Psoas muscle (tissue), 8 donors: Measurements from ENCODE around the gene ATXN2L. TPM values are rescaled to one million over a fixed set of nuclear protein-coding genes. Genes with fewer than 3 reads are reported as not detected.
"Not testable (repeated sequence)": the region's sequence is repeated elsewhere in the genome, so short reads cannot be mapped to it uniquely, and the experiment has no call there.

ENCODE experiments used
- ATAC-seq, 4 donors: fragments of 200-7000 bp; cut with Tn5 transposase; one replicate each; pipeline ENCODE4 v1.9.1; 2020; ENCODE audit warnings: moderate library complexity in 3 of 4, mild to moderate bottlenecking in 2 of 4
- DNase-seq, 2 donors: peaks; one replicate each; pipeline ENCODE4 v3.0.0-alpha.2; 2020
- H3K27ac ChIP-seq: fragments of 200-600 bp; one replicate; pipeline ENCODE4 v1.8.0; 2022
- H3K27me3 ChIP-seq, 3 donors: fragments of 200-600 bp in 1 of 3; one replicate each; pipeline versions ENCODE4 v1.6.1 to v1.8.0; 2013 to 2022; ENCODE audit warnings: low read length in 2 of 3, mild to moderate bottlenecking in 2 of 3, moderate library complexity in 1 of 3; ENCODE audit not compliant: insufficient read depth in 3 of 3
- H3K36me3 ChIP-seq, 2 donors: fragments of 200-600 bp in 1 of 2; one replicate each; pipeline versions ENCODE4 v1.6.1 to v1.8.0; 2013 to 2022; ENCODE audit warnings: low read depth in 1 of 2, mild to moderate bottlenecking in 1 of 2, moderate library complexity in 1 of 2; ENCODE audit not compliant: insufficient read depth in 1 of 2
- H3K4me1 ChIP-seq: fragments of 200-600 bp; one replicate; pipeline ENCODE4 v1.8.0; 2022
- H3K4me3 ChIP-seq: fragments of 200-600 bp; one replicate; pipeline ENCODE4 v1.8.0; 2022; ENCODE audit warnings: mild to moderate bottlenecking
- H3K9me3 ChIP-seq: fragments of 200-600 bp; one replicate; pipeline ENCODE4 v1.8.0; 2022
- CTCF ChIP-seq: fragments of 200-600 bp; IDR thresholded peaks from one replicate; pipeline ENCODE4 v1.8.0; 2022; ENCODE audit warnings: antibody characterized with exemption
- WGBS, 3 donors: extraction: QIAGEN DNeasy Blood & Tissue Kit; methylation state at CpG; one replicate each; pipeline versions ENCODE4 v1.1.6 to v1.1.7; 2013; 5-methylcytosine and 5-hydroxymethylcytosine counted together
- intact Hi-C, 2 donors: fragments of 100-400 bp; cut with DNase I; formaldehyde crosslinking; loops; one replicate each; pipeline versions ENCODE4 v1.11.0 to v1.14.2; 2022
- polyA plus RNA-seq, 3 donors: library from polyadenylated mRNA; stranded (reverse); fragments of 200-250 nt; gene quantifications; one replicate each; pipeline ENCODE4 v1.2.3, GENCODE V29; 2013
- total RNA-seq, 4 donors: library from RNA; stranded (reverse); fragmentation: NEBNext Ultra II Directional in 2 of 4; extraction: Animal tissue kit (Norgen Biotek cat#: 25700) in 2 of 4; gene quantifications; one replicate each; pipeline versions ENCODE4 v1.2.1 to v1.2.4, GENCODE V29; 2021 to 2023
- donor health status: healthy with polysubstance abuse.
- donor health status: DM: no; HTN: no; CAD: no; lungs with moderate emphysema.
- donor health status: Bipolar disorder and iron deficiency.
- donor health status: healthy.
- donor health status: DM: yes; HTN: yes; CAD: no.
- donor health status: DM: no; HTN: no; CAD: no.
- donor health status: DM: no; HTN: no; CAD: no.
- donor health status: DM: yes; HTN: yes; CAD: no.

Gene ATXN2L
- total and polyA plus RNA-seq, 7 donors, result 28.8 to 66.2 (median 50.0) TPM

- ATAC-seq (peak; percentile 0 to 4 (median 1)), DNase-seq (no peak)
- WGBS, 3 donors, result 1 to 2% (median 1%) methylated on average over 22 to 27 of the region's 27 CpGs
- H3K27me3 ChIP-seq, result no peaks in the 10 kb centered on the region
- H3K4me1 ChIP-seq, result peaks cover 43% of the 10 kb centered on the region
- intact Hi-C loops, result no loop called here
- peak overlapping the region; percentile 88 for H3K27ac ChIP-seq
- peaks cover 0 to 11% of the 10 kb centered on the region in 2 donors for H3K36me3 ChIP-seq
- TF ChIP-seq CTCF, result no peak
- H3K4me3 ChIP-seq, result peak overlapping the region; percentile 83
- H3K9me3 ChIP-seq, result no peaks in the 10 kb centered on the region
These were observed 56.6 kb downstream of the ATXN2L start for GRCh38 chr16:28879261-28879840.

GRCh38 chr16:28879841-28880588 is 57.2 kb downstream of the ATXN2L start:
- H3K9me3 ChIP-seq, result no peaks in the 10 kb centered on the region
- H3K4me1 ChIP-seq, result peaks cover 42% of the 10 kb centered on the region
- DNase-seq (peak; percentile 90 to 96), ATAC-seq (peak; percentile 58 to 81 (median 66))
- intact Hi-C loops, result no loop called here
- peak overlapping the region; percentile 83 for H3K4me3 ChIP-seq
- peak overlapping the region; percentile 88 for H3K27ac ChIP-seq
- H3K36me3 ChIP-seq, result peaks cover 0 to 13% of the 10 kb centered on the region in 2 donors
- no peak for TF ChIP-seq CTCF
- H3K27me3 ChIP-seq, result no peaks in the 10 kb centered on the region
- 0 to 1% (median 1%) methylated on average over 58 to 66 of the region's 66 CpGs for WGBS, 3 donors

- Histone ChIP-seq H3K27me3 (no peaks in the 10 kb centered on the region), H3K4me3 (peak overlapping the region; percentile 83), H3K9me3 (no peaks in the 10 kb centered on the region), H3K36me3 (peaks cover 0 to 17% of the 10 kb centered on the region in 2 donors), H3K27ac (peak overlapping the region; percentile 88), H3K4me1 (peaks cover 37% of the 10 kb centered on the region)
- DNase-seq, result no peak
- TF ChIP-seq CTCF, result no peak
- intact Hi-C loops, result no loop called here
- no peak for ATAC-seq
- WGBS, 3 donors, result 4 to 8% (median 7%) methylated on average over 11 of the region's 11 CpGs
These were observed 57.8 kb downstream of the ATXN2L start for GRCh38 chr16:28880589-28880915.

GRCh38 chr16:28880955-28881354 is 58.2 kb downstream of the ATXN2L start:
- Histone ChIP-seq H3K9me3 (no peaks in the 10 kb centered on the region), H3K27ac (peak overlapping the region; percentile 86), H3K4me3 (peak overlapping the region; percentile 83), H3K27me3 (no peaks in the 10 kb centered on the region), H3K36me3 (peaks cover 0 to 21% of the 10 kb centered on the region in 2 donors), H3K4me1 (peaks cover 32% of the 10 kb centered on the region)
- no peak for DNase-seq
- TF ChIP-seq CTCF, result no peak
- 35 to 61% (median 44%) methylated on average over 4 of the region's 4 CpGs for WGBS, 3 donors
- intact Hi-C loops, result no loop called here
- no peak for ATAC-seq

GRCh38 chr16:28881565-28881964 is 58.8 kb downstream of the ATXN2L start:
- H3K4me1 ChIP-seq, result peaks cover 26% of the 10 kb centered on the region
- intact Hi-C loops, result not testable (repeated sequence)

More at GRCh38 chr16:28881565-28881964, 58.8 kb downstream of the ATXN2L start:
- H3K9me3 ChIP-seq, ATAC-seq, H3K27me3 ChIP-seq, DNase-seq: not testable (repeated sequence)
- H3K4me3 ChIP-seq, result peak overlapping the region; percentile 83
- H3K36me3 ChIP-seq, result peaks cover 0 to 27% of the 10 kb centered on the region in 2 donors
- peak overlapping the region; percentile 86 for H3K27ac ChIP-seq
- 45 to 62% (median 55%) methylated on average over 4 of the region's 4 CpGs for WGBS, 3 donors
